ENCODE data around the gene E2F1.

GRCh38 chr20:33653900-33654596, 32.1 kb downstream of the E2F1 start:
- TF ChIP-seq CTCF (IDR thresholded peaks at IDR 0.05; ENCODE audit: extremely low read depth in 1 of 2, insufficient read depth in 1 of 2, low read depth in 1 of 2, low read length in 2 of 2) = no peak
- TF ChIP-seq EZH2 (IDR thresholded peaks at IDR 0.05; ENCODE audit: borderline replicate concordance, low read depth, low read length, severe bottlenecking) = no peak
- TF ChIP-seq POLR2A (IDR thresholded peaks at IDR 0.05; ENCODE audit: low read depth, low read length) = no peak
- TF ChIP-seq MYC (IDR thresholded peaks at IDR 0.05; ENCODE audit: low read depth, low read length) = no peak
- no peak for TF ChIP-seq FOS (IDR thresholded peaks at IDR 0.05; ENCODE audit: borderline replicate concordance, insufficient read depth, low read length)
- TF ChIP-seq JUN (IDR thresholded peaks at IDR 0.05; ENCODE audit: borderline replicate concordance, insufficient read depth, insufficient read length, low read depth) = no peak
